Transverse colon (tissue), 4 donors: ENCODE measurements around the gene ECPAS. TPM values are rescaled to one million over a fixed set of nuclear protein-coding genes. Genes with fewer than 3 reads are reported as not detected.

Source experiments
- DNase-seq: peaks from one replicate; pipeline ENCODE4 v3.0.0-alpha.2; 2019
- H3K27ac ChIP-seq, 4 donors: fragments of 200-600 bp; sonication (generic); 2 replicates each; pipeline ENCODE4 v1.5.1; 2016 to 2018; ENCODE audit warnings: inconsistent platforms in 4 of 4
- H3K27me3 ChIP-seq: fragments of 200-600 bp; sonication (generic); 2 replicates; pipeline ENCODE4 v1.5.1; 2017; ENCODE audit warnings: inconsistent platforms
- H3K36me3 ChIP-seq, 4 donors: fragments of 200-600 bp; sonication (generic); 2 replicates each; pipeline ENCODE4 v1.5.1; 2017 to 2019; ENCODE audit warnings: inconsistent platforms in 4 of 4
- H3K4me1 ChIP-seq, 4 donors: fragments of 200-600 bp; sonication (generic); 2 replicates each; pipeline ENCODE4 v1.5.1; 2017 to 2020; ENCODE audit warnings: inconsistent platforms in 4 of 4
- H3K4me3 ChIP-seq, 4 donors: fragments of 200-600 bp; sonication (generic); 1 replicate in 1 of 4; 2 replicates in 3 of 4; pipeline versions ENCODE4 v1.5.1 to v1.6.1; 2017 to 2019; ENCODE audit warnings: inconsistent platforms in 4 of 4
- H3K9me3 ChIP-seq, 2 donors: fragments of 200-600 bp; sonication (generic); 2 replicates each; pipeline ENCODE4 v1.5.1; 2017 to 2019; ENCODE audit warnings: inconsistent platforms in 2 of 2
- CTCF ChIP-seq, 5 experiments: fragments of 200-600 bp in 3 of 5; fragments of 450-650 bp in 2 of 5; sonication (generic) in 3 of 5; IDR thresholded peaks; 1 replicate in 2 of 5; 2 replicates in 3 of 5; pipeline ENCODE4 v1.5.1; 2016 to 2017; ENCODE audit warnings: antibody characterized with exemption in 5 of 5, inconsistent platforms in 3 of 5, mild to moderate bottlenecking in 2 of 5, moderate library complexity in 1 of 5
- EP300 ChIP-seq: sonication (generic); formaldehyde crosslinking; IDR thresholded peaks from one replicate; pipeline ENCODE4 v1.6.1; 2017; ENCODE audit warnings: antibody characterized with exemption, low read depth
- POLR2A ChIP-seq: fragments of 450-650 bp; IDR thresholded peaks from one replicate; pipeline ENCODE4 v1.6.1; 2016; ENCODE audit warnings: antibody characterized with exemption, mild to moderate bottlenecking, moderate library complexity
- POLR2AphosphoS5 ChIP-seq, 3 donors: sonication (generic); formaldehyde crosslinking; IDR thresholded peaks; one replicate each; pipeline ENCODE4 v1.6.1; 2016; ENCODE audit warnings: antibody characterized with exemption in 3 of 3
- WGBS, 2 donors: methylation state at CpG; one replicate each; pipeline ENCODE4 v1.1.5; 2018; ENCODE audit warnings: low coverage in 1 of 2; 5-methylcytosine and 5-hydroxymethylcytosine counted together
- in situ Hi-C, 4 donors: fragments of 200-750 bp; cut with MboI; loops; one replicate each; pipeline versions ENCODE4 v1.15.0 to v1.15.1; 2017; ENCODE audit warnings: low sequenced_read_pairs in 3 of 4, low pct_ligation_motif_present in 1 of 4, low pct_unique_long_range_greater_than_20kb in 1 of 4
- intact Hi-C: fragments of 100-400 bp; cut with DNase I; formaldehyde crosslinking; loops from one replicate; pipeline ENCODE4 v1.15.1; 2023; ENCODE audit warnings: low total_unique reads
- total RNA-seq, 4 donors: library from RNA; depleted of rRNA; stranded (reverse); fragments of >200 nt; gene quantifications; one replicate each; pipeline ENCODE4 v1.1.0, GENCODE V29; 2016

The ECPAS gene
- total RNA-seq, 4 donors from 2014 or later: 69.2 to 88.8 (median 77.0) TPM

- intact Hi-C loops (no loop called here), in situ Hi-C loops (no loop called here)
- H3K4me1 ChIP-seq: no peaks in the 10 kb centered on the region
- peaks cover 0 to 85% (median 40%) of the 10 kb centered on the region in 4 donors for H3K36me3 ChIP-seq
- TF ChIP-seq POLR2A: no peak
- TF ChIP-seq EP300: no peak
- TF ChIP-seq CTCF (IDR thresholded peaks at IDR 0.05): no peak
- TF ChIP-seq POLR2AphosphoS5 (IDR thresholded peaks at IDR 0.05): no peak
- no peak overlapping the region for H3K27ac ChIP-seq
- no peaks in the 10 kb centered on the region for H3K27me3 ChIP-seq
- DNase-seq: no peak
- no peak overlapping the region for H3K4me3 ChIP-seq
- H3K9me3 ChIP-seq: no peaks in the 10 kb centered on the region
- WGBS, 2 donors: 95 to 97% methylated on average over 6 of the region's 6 CpGs
These were observed 111.9 kb downstream of the ECPAS start for GRCh38 chr9:111372297-111372696.

- H3K9me3 ChIP-seq: no peaks in the 10 kb centered on the region
- peaks cover 0 to 92% (median 44%) of the 10 kb centered on the region in 4 donors for H3K36me3 ChIP-seq
- in situ Hi-C loops: loop anchor here in 1 of 4 donors (10.0 kb wide), 1 partner anchor 58 kb away; no protein-coding TSS in a partner anchor
- no peak for DNase-seq
- TF ChIP-seq CTCF (IDR thresholded peaks at IDR 0.05) (no peak), POLR2A (no peak), EP300 (no peak), POLR2AphosphoS5 (IDR thresholded peaks at IDR 0.05) (no peak)
- no peaks in the 10 kb centered on the region for H3K4me1 ChIP-seq
- intact Hi-C loops: no loop called here
- H3K27me3 ChIP-seq: no peaks in the 10 kb centered on the region
- no peak overlapping the region for H3K4me3 ChIP-seq
- H3K27ac ChIP-seq: no peak overlapping the region
- 98 to 100% methylated on average over 1 of the region's 1 CpG for WGBS, 2 donors
These were observed 117.2 kb downstream of the ECPAS start for GRCh38 chr9:111366978-111367377.

- DNase-seq: no peak
- Histone ChIP-seq H3K9me3 (no peaks in the 10 kb centered on the region), H3K36me3 (peaks cover 0 to 57% (median 23%) of the 10 kb centered on the region in 4 donors), H3K4me1 (no peaks in the 10 kb centered on the region), H3K27ac (no peak overlapping the region), H3K27me3 (no peaks in the 10 kb centered on the region), H3K4me3 (no peak overlapping the region)
- 94% methylated on average over 5 of the region's 5 CpGs for WGBS, 2 donors
- in situ Hi-C loops: loop anchor here in 1 of 4 donors (10.0 kb wide), 1 partner anchor 62 kb away; no protein-coding TSS in a partner anchor
- intact Hi-C loops: no loop called here
- TF ChIP-seq POLR2A (no peak), CTCF (IDR thresholded peaks at IDR 0.05) (no peak), POLR2AphosphoS5 (IDR thresholded peaks at IDR 0.05) (no peak), EP300 (no peak)
These were observed 121.7 kb downstream of the ECPAS start for GRCh38 chr9:111362526-111362925.

GRCh38 chr9:111360881-111361280, 123.3 kb downstream of the ECPAS start:
- 70 to 94% methylated on average over 2 of the region's 2 CpGs for WGBS, 2 donors
- TF ChIP-seq EP300 (no peak), CTCF (IDR thresholded peaks at IDR 0.05) (no peak), POLR2A (no peak), POLR2AphosphoS5 (IDR thresholded peaks at IDR 0.05) (no peak)
- peaks cover 0 to 44% (median 15%) of the 10 kb centered on the region in 4 donors for H3K36me3 ChIP-seq

More at GRCh38 chr9:111360881-111361280, 123.3 kb downstream of the ECPAS start:
- H3K4me1 ChIP-seq: peaks cover 0 to 6% (median 0%) of the 10 kb centered on the region in 4 donors
- in situ Hi-C loops: loop anchor here in 1 of 4 donors (10.0 kb wide), 1 partner anchor 64 kb away; no protein-coding TSS in a partner anchor
- H3K4me3 ChIP-seq: no peak overlapping the region
- no peak for DNase-seq
- intact Hi-C loops: no loop called here
- H3K27me3 ChIP-seq: no peaks in the 10 kb centered on the region
- H3K27ac ChIP-seq: no peak overlapping the region
- no peaks in the 10 kb centered on the region for H3K9me3 ChIP-seq
